K562 (cell line): Measurements from ENCODE around the gene RPL28. TPM values are rescaled to one million over a fixed set of nuclear protein-coding genes. Genes with fewer than 3 reads are reported as not detected.

Source experiments
- DDX20 ChIP-seq: fragments of 450-650 bp; IDR thresholded peaks from 2 replicates; pipeline ENCODE4 v1.6.1; 2016; ENCODE audit warnings: missing genetic modification characterization, low read depth, mild to moderate bottlenecking, missing compliant biosample characterization, moderate library complexity
- EWSR1 ChIP-seq: fragments of 450-650 bp; IDR thresholded peaks from 2 replicates; pipeline ENCODE4 v1.6.1; 2018; ENCODE audit warnings: borderline replicate concordance, mild to moderate bottlenecking, low read depth, moderate library complexity; ENCODE audit not compliant: partially characterized antibody
- GTF2E2 ChIP-seq: fragments of 200-800 bp; sonication (Bioruptor generic); IDR thresholded peaks from 2 replicates; pipeline ENCODE4 v1.6.1; 2016; ENCODE audit warnings: missing genetic modification characterization, missing compliant biosample characterization
- HMG20B ChIP-seq: fragments of 250-450 bp; sonication (Bioruptor Pico); IDR thresholded peaks from 2 replicates; pipeline ENCODE4 v1.5.0; 2021; ENCODE audit warnings: mild to moderate bottlenecking
- HSF4 ChIP-seq: fragments of 250-450 bp; sonication (Bioruptor Pico); IDR thresholded peaks from 2 replicates; pipeline ENCODE4 v2.1.2; 2022; ENCODE audit warnings: mild to moderate bottlenecking, moderate library complexity, borderline replicate concordance
- L3MBTL2 ChIP-seq: fragments of 450-650 bp; IDR thresholded peaks from 2 replicates; pipeline ENCODE4 v1.6.1; 2016; ENCODE audit warnings: mild to moderate bottlenecking, moderate library complexity
- NCOA2 ChIP-seq, 2 experiments: fragments of 450-650 bp; IDR thresholded peaks; 2 replicates each; pipeline ENCODE4 v1.6.1; 2018; ENCODE audit warnings: mild to moderate bottlenecking in 2 of 2, moderate library complexity in 1 of 2; ENCODE audit not compliant: partially characterized antibody in 2 of 2
- NR2F6 ChIP-seq: fragments of 450-650 bp; formaldehyde crosslinking; IDR thresholded peaks from 2 replicates; pipeline ENCODE4 v1.4.0; 2020; ENCODE audit warnings: mild to moderate bottlenecking
- POLR2AphosphoS5 ChIP-seq: IDR thresholded peaks from 2 replicates; pipeline ENCODE4 v1.6.1; 2011; ENCODE audit warnings: mild to moderate bottlenecking, low read depth, low read length, moderate library complexity; ENCODE audit not compliant: control insufficient read depth, insufficient read depth
- RFX1 ChIP-seq: fragments of 450-650 bp; IDR thresholded peaks from 2 replicates; pipeline ENCODE4 v1.6.1; 2016; ENCODE audit warnings: mild to moderate bottlenecking, moderate library complexity
- TEAD4 ChIP-seq, 2 experiments: sonication (generic) in 1 of 2; formaldehyde crosslinking in 1 of 2; IDR thresholded peaks; 2 replicates each; pipeline versions ENCODE4 v1.6.1 to v1.8.0; 2012 to 2022; ENCODE audit warnings: borderline replicate concordance in 1 of 2, inconsistent platforms in 1 of 2, low read length in 1 of 2, mild to moderate bottlenecking in 1 of 2, missing genetic modification reagents in 1 of 2
- U2AF2 ChIP-seq: fragments of 200-400 bp; formaldehyde crosslinking; optimal IDR thresholded peaks from 2 replicates; pipeline ENCODE3; 2017; ENCODE audit warnings: low read depth, mild to moderate bottlenecking, low read length
- ZFP1 ChIP-seq: fragments of 450-650 bp; formaldehyde crosslinking; IDR thresholded peaks from 2 replicates; pipeline ENCODE4 v1.4.0; 2020; ENCODE audit warnings: mild to moderate bottlenecking, mixed read lengths
- ZFX ChIP-seq: sonication (generic); formaldehyde crosslinking; IDR thresholded peaks from 2 replicates; pipeline ENCODE4 v1.8.0; 2022; ENCODE audit warnings: mild to moderate bottlenecking, missing genetic modification reagents, moderate library complexity
- ZNF133 ChIP-seq: fragments of 250-450 bp; sonication (Bioruptor Pico); IDR thresholded peaks from 2 replicates; pipeline ENCODE4 v1.4.0; 2020; ENCODE audit warnings: mild to moderate bottlenecking
- ZNF263 ChIP-seq: sonication (generic); formaldehyde crosslinking; IDR thresholded peaks from 2 replicates; pipeline ENCODE4 v1.8.0; 2022; ENCODE audit warnings: mild to moderate bottlenecking, missing genetic modification reagents, borderline replicate concordance
- ZNF444 ChIP-seq: fragments of 250-450 bp; sonication (Bioruptor Pico); IDR thresholded peaks from 2 replicates; pipeline ENCODE4 v1.4.0; 2020; ENCODE audit warnings: mild to moderate bottlenecking, moderate library complexity
- polyA plus RNA-seq, 8 experiments: library from polyadenylated mRNA; depleted of rRNA in 4 of 8; stranded (reverse) in 5 of 8; unstranded in 3 of 8; fragments of >200 nt; fragmentation: Nextera tagmentation in 2 of 8; fragmentation: Illumina TruSeq in 1 of 8; extraction: Ambion mirVana in 2 of 8; extraction: Trizol in 1 of 8; gene quantifications; 2 replicates each; pipeline versions ENCODE4 v1.2.1 to v1.2.3, GENCODE V29; 2011 to 2014; ENCODE audit warnings: inconsistent platforms in 1 of 8, missing spikeins in 1 of 8
- total RNA-seq, 7 experiments: library from RNA; depleted of rRNA in 6 of 7; stranded (reverse); fragments of >200 nt in 6 of 7; fragmentation: Illumina TruSeq in 2 of 7; extraction: Trizol in 2 of 7; gene quantifications; 2 replicates each; pipeline versions ENCODE4 v1.2.1 to v1.2.3, GENCODE V29; 2011 to 2021; ENCODE audit warnings: low replicate concordance in 1 of 7
- TF ChIP-seq, protein P1 (sequence below): fragments of 450-650 bp; IDR thresholded peaks from 2 replicates; pipeline ENCODE4 v1.6.1; 2014; ENCODE audit warnings: low read depth, mild to moderate bottlenecking, moderate library complexity, borderline replicate concordance
- TF ChIP-seq, protein P2 (sequence below): sonication (generic); formaldehyde crosslinking; IDR thresholded peaks from 2 replicates; pipeline ENCODE4 v1.8.0; 2022; ENCODE audit warnings: mild to moderate bottlenecking, missing genetic modification reagents
- TF ChIP-seq, protein P3 (sequence below), 2 experiments: fragments of 150-350 bp in 1 of 2; IDR thresholded peaks; 2 replicates each; pipeline ENCODE4 v1.6.1; 2012 to 2016; ENCODE audit warnings: low read depth in 2 of 2, low read length in 2 of 2, mild to moderate bottlenecking in 1 of 2, moderate library complexity in 1 of 2

Gene RPL28
- total and polyA plus RNA-seq, 9 of the 15 experiments (the other 6 are each of a cell fraction or from before 2014, with no cell fraction given): 124 to 3,106 (median 622) TPM

DNA sequence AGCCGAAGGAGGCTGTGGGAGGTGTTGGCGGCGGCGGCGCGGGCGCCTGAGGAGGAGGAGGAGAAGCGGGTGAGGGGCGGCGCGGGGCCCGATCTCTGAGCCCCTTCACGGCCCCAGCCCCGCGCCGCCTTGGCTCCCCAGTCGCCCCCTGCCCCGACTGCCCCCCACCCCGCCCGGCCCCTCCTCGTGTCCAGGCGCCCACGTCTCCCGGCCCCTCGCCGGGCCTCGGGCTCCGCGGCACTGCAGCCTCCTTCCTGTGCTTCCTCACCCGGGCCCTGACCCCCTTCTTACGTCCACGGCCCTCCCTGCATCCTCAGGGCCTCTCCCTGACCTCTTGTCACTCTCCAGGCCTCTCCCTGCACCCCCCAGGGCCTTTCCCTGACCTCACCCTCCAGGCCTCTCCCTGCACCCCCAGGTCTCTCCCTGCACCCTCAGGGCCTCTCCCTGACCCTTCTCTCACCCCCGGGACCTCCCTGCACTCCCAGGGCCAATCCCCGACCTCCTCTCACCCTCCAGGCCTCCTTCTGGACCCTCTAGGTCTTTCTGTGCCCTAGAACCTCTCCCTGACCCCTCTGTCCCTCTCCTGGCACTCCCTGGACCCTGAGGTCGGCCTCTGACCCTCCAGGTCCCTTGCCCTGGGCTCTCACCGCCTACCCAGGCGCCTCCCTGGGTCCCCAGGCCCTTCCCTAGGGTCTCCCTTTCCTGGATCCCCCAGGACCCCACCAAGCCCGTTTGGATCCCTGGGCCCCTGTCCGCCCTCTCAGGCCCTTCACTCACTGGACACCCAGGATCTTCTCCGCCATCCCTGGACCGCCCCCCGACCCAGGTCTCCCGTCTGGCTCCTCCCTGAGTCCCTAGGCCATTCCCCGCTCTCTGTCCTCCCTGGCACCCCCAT is 45.6 kb upstream of the RPL28 start (continued):
- no peak for TF ChIP-seq EWSR1
- TF ChIP-seq, protein P1, sequence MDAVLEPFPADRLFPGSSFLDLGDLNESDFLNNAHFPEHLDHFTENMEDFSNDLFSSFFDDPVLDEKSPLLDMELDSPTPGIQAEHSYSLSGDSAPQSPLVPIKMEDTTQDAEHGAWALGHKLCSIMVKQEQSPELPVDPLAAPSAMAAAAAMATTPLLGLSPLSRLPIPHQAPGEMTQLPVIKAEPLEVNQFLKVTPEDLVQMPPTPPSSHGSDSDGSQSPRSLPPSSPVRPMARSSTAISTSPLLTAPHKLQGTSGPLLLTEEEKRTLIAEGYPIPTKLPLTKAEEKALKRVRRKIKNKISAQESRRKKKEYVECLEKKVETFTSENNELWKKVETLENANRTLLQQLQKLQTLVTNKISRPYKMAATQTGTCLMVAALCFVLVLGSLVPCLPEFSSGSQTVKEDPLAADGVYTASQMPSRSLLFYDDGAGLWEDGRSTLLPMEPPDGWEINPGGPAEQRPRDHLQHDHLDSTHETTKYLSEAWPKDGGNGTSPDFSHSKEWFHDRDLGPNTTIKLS: no peak
- TF ChIP-seq U2AF2: no peak
- TF ChIP-seq TEAD4 (IDR thresholded peaks at IDR 0.05; ENCODE audit: low read length): no peak
- TF ChIP-seq TEAD4 (CRISPR knock-in tag; IDR thresholded peaks at IDR 0.05; ENCODE audit: borderline replicate concordance): peak; percentile 29; the same call in 1 of the 2 replicates
- TF ChIP-seq ZNF263 (CRISPR knock-in tag): peak; percentile 83
- TF ChIP-seq POLR2AphosphoS5: peak; percentile 85
- no peak for TF ChIP-seq DDX20 (tag)
- TF ChIP-seq GTF2E2 (tag): 0 out of 2 replicates have a peak, but pooled peaks have one; percentile 70
- TF ChIP-seq NCOA2 (IDR thresholded peaks at IDR 0.05; ENCODE audit: partially characterized antibody in 2 of 2): no peak
- TF ChIP-seq, protein P2, sequence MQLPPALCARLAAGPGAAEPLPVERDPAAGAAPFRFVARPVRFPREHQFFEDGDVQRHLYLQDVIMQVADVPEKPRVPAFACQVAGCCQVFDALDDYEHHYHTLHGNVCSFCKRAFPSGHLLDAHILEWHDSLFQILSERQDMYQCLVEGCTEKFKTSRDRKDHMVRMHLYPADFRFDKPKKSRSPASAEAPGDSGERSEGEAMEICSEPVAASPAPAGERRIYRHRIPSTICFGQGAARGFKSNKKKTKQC: peak; percentile 51; the same call in 1 of the 2 replicates
- no peak for TF ChIP-seq L3MBTL2
- no peak for TF ChIP-seq ZNF133 (CRISPR knock-in tag)
- TF ChIP-seq, protein P3, sequence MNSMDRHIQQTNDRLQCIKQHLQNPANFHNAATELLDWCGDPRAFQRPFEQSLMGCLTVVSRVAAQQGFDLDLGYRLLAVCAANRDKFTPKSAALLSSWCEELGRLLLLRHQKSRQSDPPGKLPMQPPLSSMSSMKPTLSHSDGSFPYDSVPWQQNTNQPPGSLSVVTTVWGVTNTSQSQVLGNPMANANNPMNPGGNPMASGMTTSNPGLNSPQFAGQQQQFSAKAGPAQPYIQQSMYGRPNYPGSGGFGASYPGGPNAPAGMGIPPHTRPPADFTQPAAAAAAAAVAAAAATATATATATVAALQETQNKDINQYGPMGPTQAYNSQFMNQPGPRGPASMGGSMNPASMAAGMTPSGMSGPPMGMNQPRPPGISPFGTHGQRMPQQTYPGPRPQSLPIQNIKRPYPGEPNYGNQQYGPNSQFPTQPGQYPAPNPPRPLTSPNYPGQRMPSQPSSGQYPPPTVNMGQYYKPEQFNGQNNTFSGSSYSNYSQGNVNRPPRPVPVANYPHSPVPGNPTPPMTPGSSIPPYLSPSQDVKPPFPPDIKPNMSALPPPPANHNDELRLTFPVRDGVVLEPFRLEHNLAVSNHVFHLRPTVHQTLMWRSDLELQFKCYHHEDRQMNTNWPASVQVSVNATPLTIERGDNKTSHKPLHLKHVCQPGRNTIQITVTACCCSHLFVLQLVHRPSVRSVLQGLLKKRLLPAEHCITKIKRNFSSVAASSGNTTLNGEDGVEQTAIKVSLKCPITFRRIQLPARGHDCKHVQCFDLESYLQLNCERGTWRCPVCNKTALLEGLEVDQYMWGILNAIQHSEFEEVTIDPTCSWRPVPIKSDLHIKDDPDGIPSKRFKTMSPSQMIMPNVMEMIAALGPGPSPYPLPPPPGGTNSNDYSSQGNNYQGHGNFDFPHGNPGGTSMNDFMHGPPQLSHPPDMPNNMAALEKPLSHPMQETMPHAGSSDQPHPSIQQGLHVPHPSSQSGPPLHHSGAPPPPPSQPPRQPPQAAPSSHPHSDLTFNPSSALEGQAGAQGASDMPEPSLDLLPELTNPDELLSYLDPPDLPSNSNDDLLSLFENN (IDR thresholded peaks at IDR 0.05; ENCODE audit: low read depth in 2 of 2, low read length in 2 of 2): 0 out of 4 replicates have a peak, but pooled peaks of 1 of the 2 experiments have one; percentile 1
- TF ChIP-seq NR2F6 (CRISPR knock-in tag): no peak
- peak; percentile 68; the same call in 1 of the 2 replicates for TF ChIP-seq ZFX (CRISPR knock-in tag)
- TF ChIP-seq ZFP1 (CRISPR knock-in tag): no peak
- TF ChIP-seq HSF4 (CRISPR knock-in tag): no peak
- TF ChIP-seq ZNF444: no peak
- no peak for TF ChIP-seq RFX1
- no peak for TF ChIP-seq HMG20B
